ENCODE data around the gene DTYMK. TPM values are rescaled to one million over a fixed set of nuclear protein-coding genes. Genes with fewer than 3 reads are reported as not detected.

Gene DTYMK
- total RNA-seq, 1 experiment from 2014 or later: 88.1 TPM

DNA sequence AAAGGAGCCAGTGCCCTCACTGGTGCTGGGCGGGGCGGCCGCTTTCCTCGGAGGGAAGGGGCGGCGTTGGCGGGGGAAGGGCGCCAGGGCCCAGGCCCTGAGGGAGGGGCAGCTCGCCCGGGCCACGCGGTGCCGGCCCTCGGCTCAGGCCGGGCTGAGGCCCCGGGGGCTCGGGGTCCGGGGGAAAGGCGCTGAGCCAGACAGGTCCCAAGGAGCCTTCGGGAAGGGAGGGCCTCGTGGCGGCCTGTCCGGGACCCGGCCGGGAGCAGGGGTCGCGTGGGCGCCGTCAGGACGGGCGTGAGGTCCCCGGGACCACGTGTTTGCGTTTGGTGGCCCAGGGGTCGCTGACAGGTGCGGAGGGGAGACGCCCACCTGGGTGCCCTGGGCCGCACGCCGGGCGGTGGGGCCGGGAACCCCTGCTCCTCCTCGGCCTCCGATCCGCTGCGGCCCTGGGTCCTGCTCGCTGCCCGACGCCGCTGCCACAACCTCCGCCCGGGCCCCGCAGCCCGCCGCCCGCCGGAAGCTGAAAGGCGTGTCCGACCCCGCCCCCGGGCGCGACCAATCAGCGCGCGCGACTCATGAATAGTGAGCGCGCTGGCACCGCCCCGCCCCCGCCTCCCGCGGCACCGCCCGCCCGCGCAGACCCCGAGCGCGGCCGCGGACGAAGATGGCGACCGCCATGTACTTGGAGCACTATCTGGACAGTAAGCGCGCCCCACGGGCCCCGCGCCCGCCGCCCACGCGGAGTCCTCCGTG, 15.0 kb upstream of the DTYMK start, which contains the start of gene ING5 (continued):
- no peak for TF ChIP-seq CBFB (CRISPR knock-in tag; IDR thresholded peaks at IDR 0.05; ENCODE audit: low read depth)
- TF ChIP-seq, protein P1, sequence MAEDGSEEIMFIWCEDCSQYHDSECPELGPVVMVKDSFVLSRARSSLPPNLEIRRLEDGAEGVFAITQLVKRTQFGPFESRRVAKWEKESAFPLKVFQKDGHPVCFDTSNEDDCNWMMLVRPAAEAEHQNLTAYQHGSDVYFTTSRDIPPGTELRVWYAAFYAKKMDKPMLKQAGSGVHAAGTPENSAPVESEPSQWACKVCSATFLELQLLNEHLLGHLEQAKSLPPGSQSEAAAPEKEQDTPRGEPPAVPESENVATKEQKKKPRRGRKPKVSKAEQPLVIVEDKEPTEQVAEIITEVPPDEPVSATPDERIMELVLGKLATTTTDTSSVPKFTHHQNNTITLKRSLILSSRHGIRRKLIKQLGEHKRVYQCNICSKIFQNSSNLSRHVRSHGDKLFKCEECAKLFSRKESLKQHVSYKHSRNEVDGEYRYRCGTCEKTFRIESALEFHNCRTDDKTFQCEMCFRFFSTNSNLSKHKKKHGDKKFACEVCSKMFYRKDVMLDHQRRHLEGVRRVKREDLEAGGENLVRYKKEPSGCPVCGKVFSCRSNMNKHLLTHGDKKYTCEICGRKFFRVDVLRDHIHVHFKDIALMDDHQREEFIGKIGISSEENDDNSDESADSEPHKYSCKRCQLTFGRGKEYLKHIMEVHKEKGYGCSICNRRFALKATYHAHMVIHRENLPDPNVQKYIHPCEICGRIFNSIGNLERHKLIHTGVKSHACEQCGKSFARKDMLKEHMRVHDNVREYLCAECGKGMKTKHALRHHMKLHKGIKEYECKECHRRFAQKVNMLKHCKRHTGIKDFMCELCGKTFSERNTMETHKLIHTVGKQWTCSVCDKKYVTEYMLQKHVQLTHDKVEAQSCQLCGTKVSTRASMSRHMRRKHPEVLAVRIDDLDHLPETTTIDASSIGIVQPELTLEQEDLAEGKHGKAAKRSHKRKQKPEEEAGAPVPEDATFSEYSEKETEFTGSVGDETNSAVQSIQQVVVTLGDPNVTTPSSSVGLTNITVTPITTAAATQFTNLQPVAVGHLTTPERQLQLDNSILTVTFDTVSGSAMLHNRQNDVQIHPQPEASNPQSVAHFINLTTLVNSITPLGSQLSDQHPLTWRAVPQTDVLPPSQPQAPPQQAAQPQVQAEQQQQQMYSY (CRISPR knock-in tag; IDR thresholded peaks at IDR 0.05): no peak
- TF ChIP-seq TEAD1 (CRISPR knock-in tag; IDR thresholded peaks at IDR 0.05): peak; percentile 25; the same call in 1 of the 2 replicates
- TF ChIP-seq KAT7 (CRISPR knock-in tag; IDR thresholded peaks at IDR 0.05; ENCODE audit: borderline replicate concordance): 0 out of 2 replicates have a peak, but pooled peaks have one; percentile 49
- TF ChIP-seq, protein P2, sequence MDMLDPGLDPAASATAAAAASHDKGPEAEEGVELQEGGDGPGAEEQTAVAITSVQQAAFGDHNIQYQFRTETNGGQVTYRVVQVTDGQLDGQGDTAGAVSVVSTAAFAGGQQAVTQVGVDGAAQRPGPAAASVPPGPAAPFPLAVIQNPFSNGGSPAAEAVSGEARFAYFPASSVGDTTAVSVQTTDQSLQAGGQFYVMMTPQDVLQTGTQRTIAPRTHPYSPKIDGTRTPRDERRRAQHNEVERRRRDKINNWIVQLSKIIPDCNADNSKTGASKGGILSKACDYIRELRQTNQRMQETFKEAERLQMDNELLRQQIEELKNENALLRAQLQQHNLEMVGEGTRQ (CRISPR knock-in tag; IDR thresholded peaks at IDR 0.05): no peak
- TF ChIP-seq ZNF232 (CRISPR knock-in tag; IDR thresholded peaks at IDR 0.05): no peak
- peak; percentile 96 for TF ChIP-seq FOXP1 (CRISPR knock-in tag; IDR thresholded peaks at IDR 0.05; ENCODE audit: borderline replicate concordance)
- TF ChIP-seq ESRRA (CRISPR knock-in tag; IDR thresholded peaks at IDR 0.05; ENCODE audit: borderline replicate concordance): 0 out of 2 replicates have a peak, but pooled peaks have one; percentile 43
- TF ChIP-seq SP1 (CRISPR knock-in tag; conservative IDR thresholded peaks at IDR 0.05): peak; percentile 80
- TF ChIP-seq ZNF121 (CRISPR knock-in tag; IDR thresholded peaks at IDR 0.05): peak; percentile 61; the same call in 1 of the 2 replicates
- TF ChIP-seq ZNF263 (CRISPR knock-in tag; IDR thresholded peaks at IDR 0.05; ENCODE audit: low read depth): peak; percentile 61; the same call in 1 of the 2 replicates
- no peak; the same call in 1 of the 2 replicates for TF ChIP-seq ATF1 (CRISPR knock-in tag; IDR thresholded peaks at IDR 0.05)
- no peak for TF ChIP-seq ZNF423 (CRISPR knock-in tag; IDR thresholded peaks at IDR 0.05)
- no peak for TF ChIP-seq EMX1 (CRISPR knock-in tag; IDR thresholded peaks at IDR 0.05)
- TF ChIP-seq, protein P3, sequence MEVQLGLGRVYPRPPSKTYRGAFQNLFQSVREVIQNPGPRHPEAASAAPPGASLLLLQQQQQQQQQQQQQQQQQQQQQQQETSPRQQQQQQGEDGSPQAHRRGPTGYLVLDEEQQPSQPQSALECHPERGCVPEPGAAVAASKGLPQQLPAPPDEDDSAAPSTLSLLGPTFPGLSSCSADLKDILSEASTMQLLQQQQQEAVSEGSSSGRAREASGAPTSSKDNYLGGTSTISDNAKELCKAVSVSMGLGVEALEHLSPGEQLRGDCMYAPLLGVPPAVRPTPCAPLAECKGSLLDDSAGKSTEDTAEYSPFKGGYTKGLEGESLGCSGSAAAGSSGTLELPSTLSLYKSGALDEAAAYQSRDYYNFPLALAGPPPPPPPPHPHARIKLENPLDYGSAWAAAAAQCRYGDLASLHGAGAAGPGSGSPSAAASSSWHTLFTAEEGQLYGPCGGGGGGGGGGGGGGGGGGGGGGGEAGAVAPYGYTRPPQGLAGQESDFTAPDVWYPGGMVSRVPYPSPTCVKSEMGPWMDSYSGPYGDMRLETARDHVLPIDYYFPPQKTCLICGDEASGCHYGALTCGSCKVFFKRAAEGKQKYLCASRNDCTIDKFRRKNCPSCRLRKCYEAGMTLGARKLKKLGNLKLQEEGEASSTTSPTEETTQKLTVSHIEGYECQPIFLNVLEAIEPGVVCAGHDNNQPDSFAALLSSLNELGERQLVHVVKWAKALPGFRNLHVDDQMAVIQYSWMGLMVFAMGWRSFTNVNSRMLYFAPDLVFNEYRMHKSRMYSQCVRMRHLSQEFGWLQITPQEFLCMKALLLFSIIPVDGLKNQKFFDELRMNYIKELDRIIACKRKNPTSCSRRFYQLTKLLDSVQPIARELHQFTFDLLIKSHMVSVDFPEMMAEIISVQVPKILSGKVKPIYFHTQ (CRISPR knock-in tag; IDR thresholded peaks at IDR 0.05): no peak
- TF ChIP-seq, protein P4, sequence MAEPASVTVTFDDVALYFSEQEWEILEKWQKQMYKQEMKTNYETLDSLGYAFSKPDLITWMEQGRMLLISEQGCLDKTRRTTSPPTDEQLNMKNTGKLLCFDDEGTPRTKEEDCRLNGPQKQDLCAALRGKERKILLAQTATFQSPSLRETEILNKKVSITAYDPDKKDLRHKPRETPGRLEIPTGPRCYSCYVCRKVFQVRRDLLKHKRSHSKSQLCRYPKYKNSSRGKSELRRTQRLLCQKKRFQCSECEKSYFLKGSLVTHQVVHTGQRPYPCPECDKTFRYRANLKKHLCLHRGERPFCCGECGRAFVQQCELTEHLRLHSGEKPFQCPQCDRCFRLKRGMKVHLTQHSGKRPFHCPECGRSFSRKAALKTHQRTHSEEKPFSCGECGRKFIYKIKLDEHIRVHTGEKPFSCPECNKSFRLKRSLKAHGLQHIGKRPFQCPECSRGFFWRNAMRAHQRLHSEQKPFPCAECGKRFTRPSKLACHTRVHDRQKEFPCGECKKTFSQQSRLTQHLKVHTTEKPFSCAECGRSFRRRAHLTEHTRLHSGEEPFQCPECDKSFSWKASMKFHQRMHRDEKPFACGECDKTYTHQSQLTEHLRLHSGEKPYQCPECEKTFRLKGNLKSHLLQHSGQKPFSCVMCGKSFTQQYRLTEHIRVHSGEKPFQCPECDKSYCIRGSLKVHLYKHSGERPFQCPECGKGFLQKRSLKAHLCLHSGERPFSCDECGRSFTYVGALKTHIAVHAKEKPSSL (CRISPR knock-in tag; conservative IDR thresholded peaks at IDR 0.05): no peak
- TF ChIP-seq, protein P5, sequence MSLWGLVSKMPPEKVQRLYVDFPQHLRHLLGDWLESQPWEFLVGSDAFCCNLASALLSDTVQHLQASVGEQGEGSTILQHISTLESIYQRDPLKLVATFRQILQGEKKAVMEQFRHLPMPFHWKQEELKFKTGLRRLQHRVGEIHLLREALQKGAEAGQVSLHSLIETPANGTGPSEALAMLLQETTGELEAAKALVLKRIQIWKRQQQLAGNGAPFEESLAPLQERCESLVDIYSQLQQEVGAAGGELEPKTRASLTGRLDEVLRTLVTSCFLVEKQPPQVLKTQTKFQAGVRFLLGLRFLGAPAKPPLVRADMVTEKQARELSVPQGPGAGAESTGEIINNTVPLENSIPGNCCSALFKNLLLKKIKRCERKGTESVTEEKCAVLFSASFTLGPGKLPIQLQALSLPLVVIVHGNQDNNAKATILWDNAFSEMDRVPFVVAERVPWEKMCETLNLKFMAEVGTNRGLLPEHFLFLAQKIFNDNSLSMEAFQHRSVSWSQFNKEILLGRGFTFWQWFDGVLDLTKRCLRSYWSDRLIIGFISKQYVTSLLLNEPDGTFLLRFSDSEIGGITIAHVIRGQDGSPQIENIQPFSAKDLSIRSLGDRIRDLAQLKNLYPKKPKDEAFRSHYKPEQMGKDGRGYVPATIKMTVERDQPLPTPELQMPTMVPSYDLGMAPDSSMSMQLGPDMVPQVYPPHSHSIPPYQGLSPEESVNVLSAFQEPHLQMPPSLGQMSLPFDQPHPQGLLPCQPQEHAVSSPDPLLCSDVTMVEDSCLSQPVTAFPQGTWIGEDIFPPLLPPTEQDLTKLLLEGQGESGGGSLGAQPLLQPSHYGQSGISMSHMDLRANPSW (CRISPR knock-in tag; conservative IDR thresholded peaks at IDR 0.05; ENCODE audit: low read depth): no peak
- TF ChIP-seq, protein P6, sequence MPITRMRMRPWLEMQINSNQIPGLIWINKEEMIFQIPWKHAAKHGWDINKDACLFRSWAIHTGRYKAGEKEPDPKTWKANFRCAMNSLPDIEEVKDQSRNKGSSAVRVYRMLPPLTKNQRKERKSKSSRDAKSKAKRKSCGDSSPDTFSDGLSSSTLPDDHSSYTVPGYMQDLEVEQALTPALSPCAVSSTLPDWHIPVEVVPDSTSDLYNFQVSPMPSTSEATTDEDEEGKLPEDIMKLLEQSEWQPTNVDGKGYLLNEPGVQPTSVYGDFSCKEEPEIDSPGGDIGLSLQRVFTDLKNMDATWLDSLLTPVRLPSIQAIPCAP (CRISPR knock-in tag; IDR thresholded peaks at IDR 0.05): no peak; the same call in 1 of the 2 replicates
- peak; percentile 63 for TF ChIP-seq NFYB (CRISPR knock-in tag; conservative IDR thresholded peaks at IDR 0.05; ENCODE audit: low read depth)
- no peak for TF ChIP-seq HMGA2 (CRISPR knock-in tag; IDR thresholded peaks at IDR 0.05)
- TF ChIP-seq NFE2L1 (CRISPR knock-in tag; IDR thresholded peaks at IDR 0.05): peak; percentile 86
- peak; percentile 58; the same call in 1 of the 2 replicates for TF ChIP-seq TP53 (CRISPR knock-in tag; IDR thresholded peaks at IDR 0.05)
- TF ChIP-seq, protein P7, sequence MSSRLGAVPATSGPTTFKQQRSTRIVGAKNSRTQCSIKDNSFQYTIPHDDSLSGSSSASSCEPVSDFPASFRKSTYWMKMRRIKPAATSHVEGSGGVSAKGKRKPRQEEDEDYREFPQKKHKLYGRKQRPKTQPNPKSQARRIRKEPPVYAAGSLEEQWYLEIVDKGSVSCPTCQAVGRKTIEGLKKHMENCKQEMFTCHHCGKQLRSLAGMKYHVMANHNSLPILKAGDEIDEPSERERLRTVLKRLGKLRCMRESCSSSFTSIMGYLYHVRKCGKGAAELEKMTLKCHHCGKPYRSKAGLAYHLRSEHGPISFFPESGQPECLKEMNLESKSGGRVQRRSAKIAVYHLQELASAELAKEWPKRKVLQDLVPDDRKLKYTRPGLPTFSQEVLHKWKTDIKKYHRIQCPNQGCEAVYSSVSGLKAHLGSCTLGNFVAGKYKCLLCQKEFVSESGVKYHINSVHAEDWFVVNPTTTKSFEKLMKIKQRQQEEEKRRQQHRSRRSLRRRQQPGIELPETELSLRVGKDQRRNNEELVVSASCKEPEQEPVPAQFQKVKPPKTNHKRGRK (CRISPR knock-in tag; IDR thresholded peaks at IDR 0.05; ENCODE audit: borderline replicate concordance): no peak
- peak; percentile 59 for TF ChIP-seq GABPB1 (CRISPR knock-in tag; IDR thresholded peaks at IDR 0.05)
